HG03575 (cell line): ENCODE results near the gene GABPB2.

Experiments
- ATAC-seq: cut with Tn5 transposase; IDR thresholded peaks from one replicate; pipeline ENCODE4 v1.9.1; 2021; ENCODE audit not compliant: unreplicated experiment, insufficient number of reproducible peaks, low FRiP score; ENCODE audit errors: extremely low read depth

GABPB2 gene

GRCh38 chr1:151147665-151148064 is 77.1 kb downstream of the GABPB2 start:
- ATAC-seq = no peak

DNA sequence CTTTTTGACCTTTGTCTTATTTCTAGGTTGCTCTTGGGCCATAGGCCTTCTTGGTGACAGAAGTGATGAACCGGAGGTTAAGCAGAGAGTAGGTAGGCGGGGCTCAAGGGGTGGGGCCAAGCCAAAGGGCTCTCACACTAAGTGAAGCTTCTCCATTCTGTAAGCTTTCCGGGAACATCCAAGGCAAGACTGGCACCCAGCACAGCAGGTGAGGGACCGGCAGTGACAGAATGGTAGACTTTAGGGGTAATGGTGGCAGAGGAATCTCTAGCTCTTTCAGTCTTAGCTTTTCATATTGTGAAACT is 85.9 kb downstream of the GABPB2 start, which contains the start of gene TNFAIP8L2:
TSS of gene TNFAIP8L2 (plus strand) at position 135 of the 305 bp plus-strand sequence. CDS start 2,049 bp downstream, outside the sequence.
- no peak for ATAC-seq

GRCh38 chr1:151157067-151157531 is 86.5 kb downstream of the GABPB2 start:
- ATAC-seq = no peak

GRCh38 chr1:151158326-151158725 is 87.8 kb downstream of the GABPB2 start:
- ATAC-seq = no peak

DNA sequence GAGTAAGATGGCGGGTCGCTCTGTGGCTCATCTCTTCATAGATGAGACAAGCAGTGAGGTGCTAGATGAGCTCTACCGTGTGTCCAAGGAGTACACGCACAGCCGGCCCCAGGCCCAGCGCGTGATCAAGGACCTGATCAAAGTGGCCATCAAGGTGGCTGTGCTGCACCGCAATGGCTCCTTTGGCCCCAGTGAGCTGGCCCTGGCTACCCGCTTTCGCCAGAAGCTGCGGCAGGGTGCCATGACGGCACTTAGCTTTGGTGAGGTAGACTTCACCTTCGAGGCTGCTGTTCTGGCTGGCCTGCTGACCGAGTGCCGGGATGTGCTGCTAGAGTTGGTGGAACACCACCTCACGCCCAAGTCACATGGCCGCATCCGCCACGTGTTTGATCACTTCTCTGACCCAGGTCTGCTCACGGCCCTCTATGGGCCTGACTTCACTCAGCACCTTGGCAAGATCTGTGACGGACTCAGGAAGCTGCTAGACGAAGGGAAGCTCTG is 88.2 kb downstream of the GABPB2 start:
- no peak for ATAC-seq

GRCh38 chr1:151159373-151159772 is 88.8 kb downstream of the GABPB2 start:
- ATAC-seq = no peak

GRCh38 chr1:151164732-151165280 is 94.2 kb downstream of the GABPB2 start:
- no peak for ATAC-seq

- ATAC-seq = no peak
Measured at GRCh38 chr1:151165281-151165737, 94.7 kb downstream of the GABPB2 start.

- no peak for ATAC-seq
Measured at GRCh38 chr1:151165738-151166504, 95.4 kb downstream of the GABPB2 start, which contains the start of the genes LYSMD1 and SCNM1. Gene LYSMD1, minus strand, starts transcription at chr1:151165902. Its CDS starts 644 bp downstream, at chr1:151165258. Gene SCNM1, plus strand, starts transcription at chr1:151166144. Its CDS starts 9 bp downstream, at chr1:151166153.

- no peak for ATAC-seq
Measured at GRCh38 chr1:151166505-151166956, 96.0 kb downstream of the GABPB2 start.

DNA sequence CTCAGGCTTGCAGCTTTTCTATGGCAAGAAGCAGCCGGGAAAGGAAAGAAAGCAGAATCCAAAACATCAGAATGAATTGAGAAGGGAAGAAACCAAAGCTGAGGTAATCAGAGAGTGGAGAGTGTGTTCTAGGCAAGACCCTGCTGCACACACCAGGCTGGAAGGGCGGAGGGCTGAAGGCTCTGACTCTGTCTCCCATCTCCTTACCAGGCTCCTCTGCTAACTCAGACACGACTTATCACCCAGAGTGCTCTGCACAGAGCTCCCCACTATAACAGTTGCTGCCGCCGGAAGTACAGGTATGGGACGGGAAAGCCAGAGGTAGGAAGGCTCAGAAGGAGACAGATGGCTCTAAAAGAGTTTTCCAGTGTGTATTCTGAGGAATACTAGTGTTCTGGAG is 96.6 kb downstream of the GABPB2 start:
- ATAC-seq = no peak

- ATAC-seq = no peak
Measured at GRCh38 chr1:151171190-151171589, 100.6 kb downstream of the GABPB2 start.
